GM18868 (cell line): Measurements from ENCODE around the gene SLC19A2.
A peak's percentile ranks its signal among the peaks of the same experiment; 100 is the strongest.

Experiments used
- ATAC-seq: cut with Tn5 transposase; IDR thresholded peaks from one replicate; pipeline ENCODE4 v1.9.1; 2021; ENCODE audit warnings: mild to moderate bottlenecking, moderate library complexity; ENCODE audit not compliant: unreplicated experiment

The SLC19A2 gene

GRCh38 chr1:169478094-169478672 is 7.6 kb downstream of the SLC19A2 start:
- ATAC-seq: no peak

- ATAC-seq: no peak
Measured at GRCh38 chr1:169475806-169476387, 9.8 kb downstream of the SLC19A2 start.

GRCh38 chr1:169474302-169474995 is 11.3 kb downstream of the SLC19A2 start:
- no peak for ATAC-seq

- ATAC-seq: no peak
Measured at GRCh38 chr1:169473347-169473746, 12.4 kb downstream of the SLC19A2 start.

GRCh38 chr1:169472738-169473137 is 13.0 kb downstream of the SLC19A2 start:
- ATAC-seq: no peak

GRCh38 chr1:169468982-169469381 is 16.8 kb downstream of the SLC19A2 start:
- ATAC-seq: no peak

- ATAC-seq: no peak
Measured at GRCh38 chr1:169466259-169467230, 19.2 kb downstream of the SLC19A2 start.

GRCh38 chr1:169465281-169465680 is 20.5 kb downstream of the SLC19A2 start:
- no peak for ATAC-seq

GRCh38 chr1:169462385-169462784 is 23.4 kb downstream of the SLC19A2 start:
- no peak for ATAC-seq

GRCh38 chr1:169461390-169462000 is 24.2 kb downstream of the SLC19A2 start:
- no peak for ATAC-seq

GRCh38 chr1:169460191-169460833 is 25.4 kb downstream of the SLC19A2 start:
- no peak for ATAC-seq

GRCh38 chr1:169457443-169457842 is 28.3 kb downstream of the SLC19A2 start:
- ATAC-seq: no peak

GRCh38 chr1:169456029-169456428 is 29.7 kb downstream of the SLC19A2 start:
- ATAC-seq: no peak

GRCh38 chr1:169452921-169453320 is 32.8 kb downstream of the SLC19A2 start:
- ATAC-seq: no peak

GRCh38 chr1:169451218-169451824 is 34.4 kb downstream of the SLC19A2 start:
- no peak for ATAC-seq

GRCh38 chr1:169443923-169444322 is 41.8 kb downstream of the SLC19A2 start:
- no peak for ATAC-seq

- peak; percentile 99 for ATAC-seq
Measured at GRCh38 chr1:169427081-169427641, 58.6 kb downstream of the SLC19A2 start, which contains the start of gene CCDC181. CCDC181 (minus strand) TSS chr1:169427474; CDS start chr1:169424927, 2,547 bp downstream.

GRCh38 chr1:169426174-169426705 is 59.5 kb downstream of the SLC19A2 start:
- ATAC-seq: no peak

GRCh38 chr1:169421309-169421708 is 64.4 kb downstream of the SLC19A2 start:
- no peak for ATAC-seq
